Measurements from ENCODE around the gene PNLIPRP2.

DNA sequence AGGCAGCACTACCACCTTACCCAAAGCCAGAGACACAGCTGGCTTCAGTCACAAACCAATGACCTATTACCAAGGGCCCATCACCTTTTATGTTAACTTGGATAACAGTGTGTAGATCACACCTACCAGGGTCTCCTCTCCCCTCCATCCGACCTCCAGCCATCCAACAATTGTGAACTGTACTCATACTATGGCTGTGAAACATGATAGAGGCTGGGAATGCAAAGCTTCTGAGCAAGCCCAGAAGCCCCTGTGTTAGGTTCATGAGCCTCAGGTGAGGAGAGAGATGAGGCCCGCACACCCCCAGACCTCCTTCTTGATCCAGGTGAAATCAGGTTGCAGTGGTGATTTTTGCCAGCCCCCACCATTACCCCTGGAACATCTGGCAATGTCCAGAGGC, 47.7 kb downstream of the PNLIPRP2 start:
- TF ChIP-seq, protein P1, sequence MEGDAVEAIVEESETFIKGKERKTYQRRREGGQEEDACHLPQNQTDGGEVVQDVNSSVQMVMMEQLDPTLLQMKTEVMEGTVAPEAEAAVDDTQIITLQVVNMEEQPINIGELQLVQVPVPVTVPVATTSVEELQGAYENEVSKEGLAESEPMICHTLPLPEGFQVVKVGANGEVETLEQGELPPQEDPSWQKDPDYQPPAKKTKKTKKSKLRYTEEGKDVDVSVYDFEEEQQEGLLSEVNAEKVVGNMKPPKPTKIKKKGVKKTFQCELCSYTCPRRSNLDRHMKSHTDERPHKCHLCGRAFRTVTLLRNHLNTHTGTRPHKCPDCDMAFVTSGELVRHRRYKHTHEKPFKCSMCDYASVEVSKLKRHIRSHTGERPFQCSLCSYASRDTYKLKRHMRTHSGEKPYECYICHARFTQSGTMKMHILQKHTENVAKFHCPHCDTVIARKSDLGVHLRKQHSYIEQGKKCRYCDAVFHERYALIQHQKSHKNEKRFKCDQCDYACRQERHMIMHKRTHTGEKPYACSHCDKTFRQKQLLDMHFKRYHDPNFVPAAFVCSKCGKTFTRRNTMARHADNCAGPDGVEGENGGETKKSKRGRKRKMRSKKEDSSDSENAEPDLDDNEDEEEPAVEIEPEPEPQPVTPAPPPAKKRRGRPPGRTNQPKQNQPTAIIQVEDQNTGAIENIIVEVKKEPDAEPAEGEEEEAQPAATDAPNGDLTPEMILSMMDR (IDR thresholded peaks at IDR 0.05) = no peak
- TF ChIP-seq POLR2A (IDR thresholded peaks at IDR 0.05) = no peak
- no peak for TF ChIP-seq EP300 (IDR thresholded peaks at IDR 0.05)

Data from tibial nerve (tissue), 4 donors.